K562 (cell line): Measurements from ENCODE around the gene CDC37. TPM values are rescaled to one million over a fixed set of nuclear protein-coding genes. Genes with fewer than 3 reads are reported as not detected.
A peak's percentile ranks its signal among the peaks of the same experiment; 100 is the strongest.

Experiments used
- DIDO1 ChIP-seq: fragments of 450-650 bp; IDR thresholded peaks from 2 replicates; pipeline ENCODE4 v1.6.1; 2016; ENCODE audit warnings: low read depth, missing biosample characterization, missing genetic modification characterization
- MTF1 ChIP-seq: fragments of 250-450 bp; sonication (Bioruptor Pico); IDR thresholded peaks from 2 replicates; pipeline ENCODE4 v1.9.0; 2021; ENCODE audit warnings: moderate library complexity, mild to moderate bottlenecking, inconsistent platforms, borderline replicate concordance
- NRF1 ChIP-seq, 2 experiments: fragments of 450-650 bp; IDR thresholded peaks in 1 of 2; conservative IDR thresholded peaks in 1 of 2; 2 replicates each; pipeline ENCODE4 v1.6.1; 2014; ENCODE audit warnings: mild to moderate bottlenecking in 2 of 2
- PCBP2 ChIP-seq: fragments of 200-400 bp; formaldehyde crosslinking; IDR thresholded peaks from 2 replicates; pipeline ENCODE4 v1.6.1; 2018; ENCODE audit warnings: low read length, low read depth, mild to moderate bottlenecking, moderate library complexity; ENCODE audit not compliant: poor library complexity, severe bottlenecking
- RBM39 ChIP-seq: fragments of 200-400 bp; formaldehyde crosslinking; optimal IDR thresholded peaks from 2 replicates; pipeline ENCODE3; 2018; ENCODE audit warnings: low read depth, low read length
- RCOR1 ChIP-seq, 2 experiments: IDR thresholded peaks; 2 replicates each; pipeline ENCODE4 v1.6.1; 2012; ENCODE audit warnings: low read depth in 2 of 2, low read length in 2 of 2, borderline replicate concordance in 1 of 2, improper control_type of control experiment in 1 of 2
- SIRT6 ChIP-seq: IDR thresholded peaks from one replicate; pipeline ENCODE4 v1.6.1; 2012; ENCODE audit warnings: low read depth, mild to moderate bottlenecking, control low read depth, inconsistent platforms, low read length, moderate library complexity
- SP1 ChIP-seq: sonication (generic); formaldehyde crosslinking; IDR thresholded peaks from 2 replicates; pipeline ENCODE4 v1.8.1; 2022; ENCODE audit warnings: mild to moderate bottlenecking, missing genetic modification reagents
- STAG1 ChIP-seq: sonication (generic); formaldehyde crosslinking; IDR thresholded peaks from 2 replicates; pipeline ENCODE4 v1.5.0; 2020; ENCODE audit warnings: missing genetic modification reagents, borderline replicate concordance
- TCFL5 ChIP-seq: fragments of 250-450 bp; sonication (Bioruptor Pico); conservative IDR thresholded peaks from 2 replicates; pipeline ENCODE4 v1.6.1; 2021; ENCODE audit warnings: mild to moderate bottlenecking, moderate library complexity, matching md5 sums
- TEAD4 ChIP-seq, 2 experiments: sonication (generic) in 1 of 2; formaldehyde crosslinking in 1 of 2; IDR thresholded peaks; 2 replicates each; pipeline versions ENCODE4 v1.6.1 to v1.8.0; 2012 to 2022; ENCODE audit warnings: borderline replicate concordance in 1 of 2, inconsistent platforms in 1 of 2, low read length in 1 of 2, mild to moderate bottlenecking in 1 of 2, missing genetic modification reagents in 1 of 2
- ZKSCAN1 ChIP-seq: fragments of 150-350 bp; IDR thresholded peaks from 2 replicates; pipeline ENCODE4 v1.6.1; 2016; ENCODE audit warnings: low read depth, low read length
- ZNF707 ChIP-seq: fragments of 250-450 bp; sonication (Bioruptor Pico); conservative IDR thresholded peaks from 2 replicates; pipeline ENCODE4 v1.8.0; 2022; ENCODE audit warnings: inconsistent platforms, mild to moderate bottlenecking, moderate library complexity
- polyA plus RNA-seq, 8 experiments: library from polyadenylated mRNA; depleted of rRNA in 4 of 8; stranded (reverse) in 5 of 8; unstranded in 3 of 8; fragments of >200 nt; fragmentation: Nextera tagmentation in 2 of 8; fragmentation: Illumina TruSeq in 1 of 8; extraction: Ambion mirVana in 2 of 8; extraction: Trizol in 1 of 8; gene quantifications; 2 replicates each; pipeline versions ENCODE4 v1.2.1 to v1.2.3, GENCODE V29; 2011 to 2014; ENCODE audit warnings: inconsistent platforms in 1 of 8, missing spikeins in 1 of 8
- total RNA-seq, 7 experiments: library from RNA; depleted of rRNA in 6 of 7; stranded (reverse); fragments of >200 nt in 6 of 7; fragmentation: Illumina TruSeq in 2 of 7; extraction: Trizol in 2 of 7; gene quantifications; 2 replicates each; pipeline versions ENCODE4 v1.2.1 to v1.2.3, GENCODE V29; 2011 to 2021; ENCODE audit warnings: low replicate concordance in 1 of 7
- TF ChIP-seq, protein P1 (sequence below): fragments of 450-650 bp; IDR thresholded peaks from 2 replicates; pipeline ENCODE4 v1.6.1; 2017; ENCODE audit warnings: mild to moderate bottlenecking, moderate library complexity
- TF ChIP-seq, protein P2 (sequence below): fragments of 250-450 bp; sonication (Bioruptor Pico); IDR thresholded peaks from 2 replicates; pipeline ENCODE4 v1.8.0; 2021; ENCODE audit warnings: moderate library complexity, mild to moderate bottlenecking, inconsistent platforms
- TF ChIP-seq, protein P3 (sequence below): sonication (generic); formaldehyde crosslinking; IDR thresholded peaks from 2 replicates; pipeline ENCODE4 v1.8.1; 2023; ENCODE audit warnings: mild to moderate bottlenecking, missing genetic modification reagents
- TF ChIP-seq, protein P4 (sequence below): IDR thresholded peaks from 2 replicates; pipeline ENCODE4 v1.6.1; 2011; ENCODE audit warnings: borderline replicate concordance, low read depth, mild to moderate bottlenecking, moderate library complexity, low read length; ENCODE audit not compliant: insufficient read depth, poor library complexity, severe bottlenecking
- TF ChIP-seq, protein P5 (sequence below), 2 experiments: fragments of 450-650 bp in 1 of 2; sonication (generic) in 1 of 2; formaldehyde crosslinking in 1 of 2; IDR thresholded peaks in 1 of 2; conservative IDR thresholded peaks in 1 of 2; 2 replicates each; pipeline versions ENCODE4 v1.6.1 to v1.8.1; 2016 to 2023; ENCODE audit warnings: mild to moderate bottlenecking in 2 of 2, moderate library complexity in 2 of 2, inconsistent platforms in 1 of 2, missing genetic modification reagents in 1 of 2
- TF ChIP-seq, protein P6 (sequence below), 2 experiments: fragments of 450-650 bp; IDR thresholded peaks; 2 replicates each; pipeline ENCODE4 v1.6.1; 2016

The CDC37 gene
- total and polyA plus RNA-seq, 9 of the 15 experiments (the other 6 are each of a cell fraction or from before 2014, with no cell fraction given) = 6.6 to 538 (median 227) TPM

DNA sequence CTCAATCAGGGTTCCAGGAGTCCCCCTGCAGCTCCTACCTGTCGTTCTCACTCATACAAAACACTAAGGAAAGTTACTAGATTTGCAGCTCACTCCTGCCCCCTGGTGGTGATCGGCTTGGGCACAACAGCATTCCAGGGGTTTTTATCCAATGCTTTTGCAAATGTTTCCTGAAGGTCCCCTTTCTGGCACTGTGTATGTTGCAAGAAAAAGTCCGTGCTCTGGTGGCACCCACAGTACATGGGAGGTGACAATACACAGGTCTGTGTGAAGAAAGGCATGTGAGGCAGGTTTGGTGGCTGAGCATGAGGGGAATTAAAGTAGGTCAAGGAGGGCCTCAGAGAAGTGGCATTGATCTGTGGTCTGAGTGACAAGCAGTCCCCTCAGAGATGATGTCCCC lies 14.4 kb downstream of the CDC37 start (continued):
- TF ChIP-seq, protein P1, sequence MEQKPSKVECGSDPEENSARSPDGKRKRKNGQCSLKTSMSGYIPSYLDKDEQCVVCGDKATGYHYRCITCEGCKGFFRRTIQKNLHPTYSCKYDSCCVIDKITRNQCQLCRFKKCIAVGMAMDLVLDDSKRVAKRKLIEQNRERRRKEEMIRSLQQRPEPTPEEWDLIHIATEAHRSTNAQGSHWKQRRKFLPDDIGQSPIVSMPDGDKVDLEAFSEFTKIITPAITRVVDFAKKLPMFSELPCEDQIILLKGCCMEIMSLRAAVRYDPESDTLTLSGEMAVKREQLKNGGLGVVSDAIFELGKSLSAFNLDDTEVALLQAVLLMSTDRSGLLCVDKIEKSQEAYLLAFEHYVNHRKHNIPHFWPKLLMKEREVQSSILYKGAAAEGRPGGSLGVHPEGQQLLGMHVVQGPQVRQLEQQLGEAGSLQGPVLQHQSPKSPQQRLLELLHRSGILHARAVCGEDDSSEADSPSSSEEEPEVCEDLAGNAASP = no peak
- TF ChIP-seq TCFL5 (no peak), MTF1 (CRISPR knock-in tag) (no peak), STAG1 (CRISPR knock-in tag) (peak; percentile 80; the same call in 1 of the 2 replicates), RBM39 (peak; percentile 34), RCOR1 (IDR thresholded peaks at IDR 0.05; ENCODE audit: borderline replicate concordance in 1 of 2, low read depth in 2 of 2, low read length in 2 of 2) (peak in 1 of 2 experiments; percentile 51; a peak in 2 of 4 replicates), DIDO1 (tag) (no peak), TEAD4 (IDR thresholded peaks at IDR 0.05; ENCODE audit: low read length) (peak; percentile 86), TEAD4 (CRISPR knock-in tag; IDR thresholded peaks at IDR 0.05; ENCODE audit: borderline replicate concordance) (no peak), ZNF707 (CRISPR knock-in tag) (no peak), SP1 (CRISPR knock-in tag) (peak; percentile 38; the same call in 1 of the 2 replicates), SIRT6 (peak; percentile 15), PCBP2 (no peak), NRF1 (conservative IDR thresholded peaks at IDR 0.05 in 1 of 2, IDR thresholded peaks at IDR 0.05 in 1 of 2) (no peak), ZKSCAN1 (peak; percentile 77)
- TF ChIP-seq, protein P2, sequence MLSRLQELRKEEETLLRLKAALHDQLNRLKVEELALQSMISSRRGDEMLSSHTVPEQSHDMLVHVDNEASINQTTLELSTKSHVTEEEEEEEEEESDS (CRISPR knock-in tag) = no peak
- TF ChIP-seq, protein P3, sequence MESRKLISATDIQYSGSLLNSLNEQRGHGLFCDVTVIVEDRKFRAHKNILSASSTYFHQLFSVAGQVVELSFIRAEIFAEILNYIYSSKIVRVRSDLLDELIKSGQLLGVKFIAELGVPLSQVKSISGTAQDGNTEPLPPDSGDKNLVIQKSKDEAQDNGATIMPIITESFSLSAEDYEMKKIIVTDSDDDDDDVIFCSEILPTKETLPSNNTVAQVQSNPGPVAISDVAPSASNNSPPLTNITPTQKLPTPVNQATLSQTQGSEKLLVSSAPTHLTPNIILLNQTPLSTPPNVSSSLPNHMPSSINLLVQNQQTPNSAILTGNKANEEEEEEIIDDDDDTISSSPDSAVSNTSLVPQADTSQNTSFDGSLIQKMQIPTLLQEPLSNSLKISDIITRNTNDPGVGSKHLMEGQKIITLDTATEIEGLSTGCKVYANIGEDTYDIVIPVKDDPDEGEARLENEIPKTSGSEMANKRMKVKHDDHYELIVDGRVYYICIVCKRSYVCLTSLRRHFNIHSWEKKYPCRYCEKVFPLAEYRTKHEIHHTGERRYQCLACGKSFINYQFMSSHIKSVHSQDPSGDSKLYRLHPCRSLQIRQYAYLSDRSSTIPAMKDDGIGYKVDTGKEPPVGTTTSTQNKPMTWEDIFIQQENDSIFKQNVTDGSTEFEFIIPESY (CRISPR knock-in tag) = no peak
- TF ChIP-seq, protein P4, sequence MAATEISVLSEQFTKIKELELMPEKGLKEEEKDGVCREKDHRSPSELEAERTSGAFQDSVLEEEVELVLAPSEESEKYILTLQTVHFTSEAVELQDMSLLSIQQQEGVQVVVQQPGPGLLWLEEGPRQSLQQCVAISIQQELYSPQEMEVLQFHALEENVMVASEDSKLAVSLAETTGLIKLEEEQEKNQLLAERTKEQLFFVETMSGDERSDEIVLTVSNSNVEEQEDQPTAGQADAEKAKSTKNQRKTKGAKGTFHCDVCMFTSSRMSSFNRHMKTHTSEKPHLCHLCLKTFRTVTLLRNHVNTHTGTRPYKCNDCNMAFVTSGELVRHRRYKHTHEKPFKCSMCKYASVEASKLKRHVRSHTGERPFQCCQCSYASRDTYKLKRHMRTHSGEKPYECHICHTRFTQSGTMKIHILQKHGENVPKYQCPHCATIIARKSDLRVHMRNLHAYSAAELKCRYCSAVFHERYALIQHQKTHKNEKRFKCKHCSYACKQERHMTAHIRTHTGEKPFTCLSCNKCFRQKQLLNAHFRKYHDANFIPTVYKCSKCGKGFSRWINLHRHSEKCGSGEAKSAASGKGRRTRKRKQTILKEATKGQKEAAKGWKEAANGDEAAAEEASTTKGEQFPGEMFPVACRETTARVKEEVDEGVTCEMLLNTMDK = no peak
- TF ChIP-seq, protein P5, sequence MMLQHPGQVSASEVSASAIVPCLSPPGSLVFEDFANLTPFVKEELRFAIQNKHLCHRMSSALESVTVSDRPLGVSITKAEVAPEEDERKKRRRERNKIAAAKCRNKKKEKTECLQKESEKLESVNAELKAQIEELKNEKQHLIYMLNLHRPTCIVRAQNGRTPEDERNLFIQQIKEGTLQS (IDR thresholded peaks at IDR 0.05) = no peak
- TF ChIP-seq, protein P5 (CRISPR knock-in tag; conservative IDR thresholded peaks at IDR 0.05) = no peak
- TF ChIP-seq, protein P6, sequence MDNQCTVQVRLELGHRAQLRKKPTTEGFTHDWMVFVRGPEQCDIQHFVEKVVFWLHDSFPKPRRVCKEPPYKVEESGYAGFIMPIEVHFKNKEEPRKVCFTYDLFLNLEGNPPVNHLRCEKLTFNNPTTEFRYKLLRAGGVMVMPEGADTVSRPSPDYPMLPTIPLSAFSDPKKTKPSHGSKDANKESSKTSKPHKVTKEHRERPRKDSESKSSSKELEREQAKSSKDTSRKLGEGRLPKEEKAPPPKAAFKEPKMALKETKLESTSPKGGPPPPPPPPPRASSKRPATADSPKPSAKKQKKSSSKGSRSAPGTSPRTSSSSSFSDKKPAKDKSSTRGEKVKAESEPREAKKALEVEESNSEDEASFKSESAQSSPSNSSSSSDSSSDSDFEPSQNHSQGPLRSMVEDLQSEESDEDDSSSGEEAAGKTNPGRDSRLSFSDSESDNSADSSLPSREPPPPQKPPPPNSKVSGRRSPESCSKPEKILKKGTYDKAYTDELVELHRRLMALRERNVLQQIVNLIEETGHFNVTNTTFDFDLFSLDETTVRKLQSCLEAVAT (IDR thresholded peaks at IDR 0.05) = no peak
